Stimulated activated CD4-positive, alpha-beta T cell treated with anti-CD3 and anti-CD28 coated beads, TNF-alpha, amount 100 ng/mL, for 48 hours (primary cell): ENCODE results near the gene NUFIP1.
"Not testable (repeated sequence)": the region's sequence is repeated elsewhere in the genome, so short reads cannot be mapped to it uniquely, and the experiment has no call there.

ENCODE experiments used
- DNase-seq, 3 donors: peaks; one replicate each; pipeline ENCODE4 v3.0.0-alpha.2; 2020; ENCODE audit warnings: low read depth in 3 of 3

NUFIP1 gene

DNA sequence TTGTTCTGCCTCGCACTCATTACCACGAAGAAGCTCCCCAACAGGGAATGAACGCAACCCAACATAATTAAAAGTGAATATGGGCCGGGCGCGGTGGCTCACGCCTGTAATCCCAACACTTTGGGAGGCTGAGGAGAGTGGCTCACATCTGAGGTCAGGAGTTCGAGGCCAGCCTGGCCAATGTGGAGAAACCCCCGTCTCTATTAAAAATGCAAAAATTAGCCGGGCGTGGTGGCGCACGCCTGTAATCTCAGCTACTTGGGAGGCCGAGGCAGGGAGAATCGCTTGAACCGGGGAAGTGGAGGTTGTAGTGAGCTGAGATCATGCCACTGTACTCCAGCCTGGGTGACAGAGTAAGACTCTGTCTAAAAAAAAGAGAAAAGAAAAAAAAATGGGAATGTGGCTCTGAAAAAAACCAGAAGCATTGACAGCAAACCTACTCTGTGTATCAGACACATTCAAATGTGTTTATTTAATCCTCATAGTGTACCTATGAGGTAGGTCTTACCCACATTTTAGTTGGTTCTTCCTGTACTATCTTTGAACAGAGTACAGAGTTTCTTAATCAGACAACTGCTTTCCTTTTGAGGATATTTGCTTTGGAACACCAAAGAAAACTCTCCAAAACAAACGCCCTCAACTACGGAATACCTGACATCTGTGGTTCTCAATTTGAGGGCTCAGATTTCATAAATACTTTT, 70.0 kb downstream of the NUFIP1 start:
- no peak for DNase-seq

- DNase-seq, result peak; percentile 64 to 69 (median 67)
These were observed 70.8 kb downstream of the NUFIP1 start for GRCh38 chr13:44918326-44919103.

GRCh38 chr13:44917589-44918325, 71.5 kb downstream of the NUFIP1 start:
- DNase-seq, result peak; percentile 82 to 96 (median 91)

DNA sequence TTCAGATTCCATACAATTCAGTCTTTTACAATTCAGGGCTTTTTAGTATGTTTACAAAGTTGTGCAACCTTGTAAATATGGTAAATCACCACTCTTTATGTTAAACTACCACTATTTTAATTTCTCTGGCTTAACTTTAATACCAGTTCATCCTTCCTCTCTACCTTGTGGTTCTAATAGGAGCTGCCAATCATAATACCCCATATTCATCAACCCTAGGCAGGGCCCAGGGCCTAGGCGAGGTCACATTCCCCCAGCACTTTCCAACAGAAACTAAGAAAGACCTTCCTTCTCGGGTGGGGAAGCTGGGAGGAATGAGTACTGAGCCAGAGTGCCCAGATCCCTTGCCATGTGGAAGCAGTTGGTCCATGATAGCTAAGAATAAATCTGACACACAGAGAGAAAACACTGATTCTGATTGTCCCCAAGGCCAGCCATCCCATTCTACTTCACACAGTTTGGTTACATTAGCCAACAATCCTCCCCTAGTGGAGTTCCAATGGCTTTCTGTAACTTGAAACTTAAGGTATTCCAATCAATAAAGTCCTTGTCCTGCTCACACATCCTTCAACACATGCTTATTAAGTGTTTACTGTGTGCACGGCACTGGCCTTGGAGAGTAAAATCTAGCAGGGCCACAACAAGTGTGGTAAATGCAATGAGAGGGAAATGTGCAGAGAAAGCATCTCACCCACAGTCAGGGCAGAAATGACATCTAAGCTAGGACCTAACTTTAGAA, 76.8 kb downstream of the NUFIP1 start:
- no peak for DNase-seq

DNA sequence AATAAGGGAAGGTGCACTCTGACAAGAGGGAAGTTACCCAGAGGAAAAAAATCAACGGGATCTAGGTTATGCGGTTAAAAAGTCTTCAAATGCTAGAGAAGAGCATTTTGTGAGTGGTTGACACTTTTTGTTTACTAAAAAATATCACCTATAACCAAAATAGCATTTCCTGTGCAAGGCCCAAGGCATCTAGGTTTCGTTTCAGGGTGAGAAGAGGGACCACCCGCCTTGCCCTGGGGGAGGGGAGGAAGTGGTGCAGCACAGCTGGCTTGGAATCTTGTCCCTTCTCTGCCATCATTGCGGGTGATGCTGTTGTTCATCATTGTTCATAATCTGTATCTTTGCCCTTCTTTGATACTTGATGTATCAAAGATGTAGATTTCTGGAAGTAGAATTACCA, 80.6 kb downstream of the NUFIP1 start:
- DNase-seq, result no peak

GRCh38 chr13:44908266-44908665, 81.0 kb downstream of the NUFIP1 start:
- DNase-seq, result no peak

DNA sequence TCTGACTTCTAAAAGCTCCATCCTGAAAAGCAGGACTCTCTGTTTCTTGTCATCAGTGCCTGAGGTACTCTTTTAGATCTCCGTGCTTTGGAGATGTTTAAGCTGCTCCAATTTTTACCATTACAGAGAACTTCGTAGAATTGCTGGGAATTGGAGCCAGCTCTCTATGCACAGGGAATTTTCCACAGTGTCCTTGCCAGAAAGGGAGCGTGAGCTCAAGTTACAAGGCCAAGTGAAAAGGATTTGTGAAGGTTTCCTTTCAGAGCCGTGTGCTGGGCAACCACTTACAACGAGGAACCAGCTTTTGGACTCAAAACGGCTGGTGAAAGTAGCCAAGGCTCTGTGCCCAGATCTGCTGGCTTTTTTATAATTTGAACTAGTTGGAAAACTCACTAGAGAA, 82.6 kb downstream of the NUFIP1 start:
- DNase-seq, result no peak

GRCh38 chr13:44906230-44906629, 83.0 kb downstream of the NUFIP1 start:
- no peak for DNase-seq

- no peak for DNase-seq
These were observed 83.7 kb downstream of the NUFIP1 start for GRCh38 chr13:44905556-44905955.

DNA sequence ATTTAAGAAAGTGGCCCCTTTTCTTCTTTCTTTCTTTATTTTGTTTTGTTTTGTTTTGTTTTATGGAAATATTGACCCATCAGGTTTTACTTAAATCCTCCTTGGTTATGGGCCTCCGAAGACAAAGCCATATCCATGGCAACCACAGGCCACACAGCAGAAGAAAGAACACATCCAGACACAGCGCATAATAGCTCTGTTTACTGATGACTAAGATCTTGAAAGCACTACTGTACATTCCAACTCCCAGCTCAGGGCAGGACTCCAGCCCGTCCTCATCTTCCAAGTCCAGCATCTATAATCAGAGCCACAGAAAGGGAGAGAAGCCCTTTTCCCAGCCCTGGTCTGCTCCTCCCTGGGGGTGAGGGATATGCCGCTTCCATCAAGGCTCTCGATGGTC, 84.3 kb downstream of the NUFIP1 start:
- DNase-seq, result no peak

GRCh38 chr13:44903574-44903985, 85.7 kb downstream of the NUFIP1 start:
- no peak for DNase-seq

DNA sequence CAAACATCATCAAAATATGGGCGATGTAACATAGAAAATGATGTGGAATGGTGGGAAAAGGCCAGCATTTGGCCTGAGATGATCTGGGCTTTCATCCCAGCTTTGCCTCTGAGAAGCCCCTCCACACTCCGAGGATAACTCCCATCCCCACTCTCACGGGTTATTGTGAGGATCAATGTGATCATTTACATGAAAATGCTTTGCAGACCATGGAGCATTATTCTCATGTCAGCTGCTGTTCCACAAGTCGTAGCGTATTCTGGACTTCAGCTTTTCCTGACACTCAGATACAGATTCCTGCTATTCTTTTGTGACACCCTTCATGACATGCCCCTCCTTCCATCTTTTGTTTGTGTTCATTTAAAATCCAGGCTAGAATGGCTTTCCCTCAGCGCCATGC, 86.5 kb downstream of the NUFIP1 start:
- DNase-seq, result no peak

- no peak for DNase-seq
These were observed 89.3 kb downstream of the NUFIP1 start for GRCh38 chr13:44899967-44900366.

DNA sequence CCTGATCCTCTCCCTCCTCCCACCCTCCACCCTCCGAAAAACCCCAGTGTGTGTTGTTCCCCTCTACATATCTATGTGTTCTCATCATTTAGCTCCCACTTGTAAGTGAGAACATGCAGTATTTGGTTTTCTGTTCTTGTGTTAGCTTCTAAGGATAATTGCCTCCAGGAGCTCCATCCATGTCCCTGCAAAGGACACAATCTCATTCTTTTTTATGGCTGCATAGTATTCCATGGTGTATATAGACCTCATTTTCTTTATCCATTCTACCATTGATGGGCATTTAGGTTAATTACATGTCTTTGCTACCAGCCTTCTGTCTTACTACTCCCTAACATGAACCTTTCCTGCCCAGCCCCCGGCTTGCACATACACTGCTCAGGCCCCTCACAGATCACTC, 91.0 kb downstream of the NUFIP1 start:
- DNase-seq, result not testable (repeated sequence)

- DNase-seq, result no peak
These were observed 93.3 kb downstream of the NUFIP1 start for GRCh38 chr13:44895953-44896335.

DNA sequence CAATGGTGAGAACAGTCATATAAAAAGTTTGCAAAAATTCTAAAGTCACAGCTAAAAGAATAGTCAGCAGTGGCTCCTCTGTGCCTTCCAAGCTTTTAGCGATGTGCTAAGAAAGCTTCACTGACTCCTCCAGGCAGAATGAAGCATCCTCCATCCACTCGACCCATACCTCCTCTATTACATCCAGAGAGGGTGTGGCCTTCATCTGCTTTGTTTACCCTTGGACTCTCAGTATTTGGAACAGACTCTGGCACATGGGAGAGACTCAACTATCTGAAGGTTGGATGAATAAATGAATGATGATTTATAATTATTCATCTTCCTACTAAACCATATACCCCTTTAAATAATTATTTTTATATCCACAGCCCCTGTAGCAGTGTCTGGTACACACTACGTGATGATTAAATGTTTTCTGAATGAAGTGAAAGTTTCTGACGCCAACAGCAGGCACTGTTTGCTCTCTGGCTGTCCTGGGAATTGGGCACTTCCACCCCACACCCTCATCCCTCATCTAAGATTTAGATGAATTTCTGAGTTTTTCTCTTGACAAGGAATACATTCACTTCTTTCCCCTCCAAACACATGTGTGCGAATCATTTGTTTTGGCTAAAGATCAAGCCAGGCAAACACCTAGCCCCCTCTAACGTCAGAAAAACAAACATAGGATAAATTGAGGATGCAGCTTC, 93.9 kb downstream of the NUFIP1 start:
- no peak for DNase-seq

DNA sequence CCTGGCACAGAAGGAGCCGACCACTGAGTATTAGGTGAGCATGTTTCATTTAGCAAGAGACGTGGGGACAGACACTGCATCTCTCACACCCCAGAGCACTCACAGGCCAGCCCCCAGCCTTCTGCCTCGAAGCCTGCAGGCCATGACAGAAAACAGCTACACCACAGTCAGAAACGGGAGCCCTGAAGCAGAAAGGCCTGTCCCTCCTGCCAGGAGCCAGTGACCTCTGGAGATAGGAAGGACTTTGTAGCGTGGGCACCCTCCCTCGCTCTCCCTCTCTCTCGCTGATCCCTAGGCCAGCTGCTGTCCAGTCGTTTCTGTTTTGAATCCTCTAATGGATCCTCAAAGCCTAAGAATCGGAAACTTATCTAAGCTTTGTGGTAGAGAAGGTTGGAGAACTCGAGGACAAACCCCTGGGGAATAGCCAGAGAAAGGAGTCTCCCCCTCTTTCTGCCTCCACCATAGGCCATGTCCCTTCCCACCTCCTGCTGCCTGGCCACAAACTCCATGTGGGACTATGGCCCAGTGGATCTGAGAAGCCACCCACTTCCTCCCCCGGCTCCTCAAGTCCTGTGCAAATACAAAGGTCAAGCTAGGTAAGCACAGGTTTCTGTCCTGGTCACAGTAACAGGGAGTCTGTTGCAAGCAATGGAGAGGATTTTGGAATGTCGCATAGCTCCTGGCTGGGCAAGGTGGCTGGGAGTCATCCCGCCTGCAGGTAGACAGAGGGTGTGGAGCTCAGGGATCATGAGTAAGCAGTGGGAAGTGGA, 95.1 kb downstream of the NUFIP1 start:
- DNase-seq, result no peak
